GM12875 (cell line): ENCODE results near the gene ATF7.
"Not testable (repeated sequence)": the region's sequence is repeated elsewhere in the genome, so short reads cannot be mapped to it uniquely, and the experiment has no call there.

ENCODE experiments used
- H3K4me3 ChIP-seq: one replicate; pipeline ENCODE4 v1.5.1; 2011; ENCODE audit warnings: low read depth, low read length, control low read depth
- CTCF ChIP-seq: IDR thresholded peaks from 2 replicates; pipeline ENCODE4 v1.5.1; 2011; ENCODE audit warnings: low read depth, mild to moderate bottlenecking, control low read depth, inconsistent platforms, low read length, moderate library complexity, borderline replicate concordance; ENCODE audit not compliant: insufficient read depth

ATF7 gene

GRCh38 chr12:53560912-53561589 lies 65.1 kb downstream of the ATF7 start:
- TF ChIP-seq CTCF, result no peak
- H3K4me3 ChIP-seq, result no peak overlapping the region

GRCh38 chr12:53560351-53560750 lies 65.8 kb downstream of the ATF7 start:
- no peak for TF ChIP-seq CTCF
- H3K4me3 ChIP-seq, result no peak overlapping the region

DNA sequence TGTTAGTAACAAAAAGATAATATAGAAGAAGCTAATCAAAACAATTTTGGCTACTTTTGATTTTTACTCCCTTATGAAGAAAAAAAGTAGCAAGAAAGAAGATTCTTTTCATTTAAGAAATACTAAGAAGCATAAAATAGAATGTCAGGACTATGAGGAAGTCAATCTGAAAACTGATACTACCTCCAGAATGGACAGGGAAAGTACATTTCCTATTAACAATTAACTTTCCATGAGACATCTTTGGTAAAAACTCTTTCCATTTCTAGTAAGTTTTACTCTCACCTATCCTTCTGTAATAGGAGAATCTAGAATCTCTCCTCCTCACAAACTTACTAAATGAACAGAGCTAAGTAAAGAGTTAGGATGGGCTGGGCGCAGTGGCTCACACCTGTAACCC lies 67.6 kb downstream of the ATF7 start:
- TF ChIP-seq CTCF, result no peak
- H3K4me3 ChIP-seq, result no peak overlapping the region

DNA sequence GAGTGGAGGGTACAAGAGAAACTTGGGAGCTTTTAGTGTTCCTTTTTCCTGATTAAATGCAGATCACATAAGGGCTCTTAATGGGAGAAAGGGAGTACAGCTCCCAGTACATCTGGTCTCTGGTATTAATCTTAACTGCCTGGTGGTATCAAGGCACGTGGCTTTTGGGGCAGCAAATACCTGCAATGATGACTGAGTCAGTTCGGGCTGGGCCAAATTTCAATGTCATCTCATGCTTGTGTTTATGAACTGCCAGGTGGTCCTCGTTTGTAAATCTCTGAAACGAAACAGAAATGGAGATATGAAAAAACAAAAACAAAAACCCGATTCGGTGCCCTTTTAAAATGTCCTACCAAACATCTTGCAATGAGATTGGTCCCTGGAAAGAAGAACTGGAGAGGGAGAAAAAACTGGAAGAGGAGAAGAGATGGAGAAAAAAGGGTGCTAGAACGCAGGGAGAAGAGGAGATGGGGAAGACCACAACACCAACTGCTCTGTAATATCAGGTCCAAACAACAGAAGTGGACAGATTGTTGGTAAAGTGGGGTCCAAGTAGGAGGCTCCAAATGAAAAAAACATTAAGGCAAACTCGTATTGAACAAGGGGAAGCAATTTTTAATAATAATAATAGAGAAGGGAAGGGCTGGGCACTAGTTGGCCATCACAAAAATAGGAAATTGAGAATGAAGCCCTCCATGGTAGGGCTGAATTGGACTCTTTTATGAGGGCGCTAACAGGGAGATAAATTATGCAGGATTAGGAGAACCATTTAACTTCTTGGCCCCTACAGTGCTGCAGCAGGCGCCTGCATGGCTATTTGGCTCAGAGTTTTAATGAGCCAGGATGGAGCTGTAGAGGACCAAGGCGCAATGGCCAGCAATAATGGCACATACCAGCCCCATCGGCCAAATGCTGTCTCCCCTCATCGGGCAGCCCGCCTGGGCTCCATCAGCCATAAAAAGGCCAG lies 73.5 kb downstream of the ATF7 start:
- no peak overlapping the region for H3K4me3 ChIP-seq
- no peak for TF ChIP-seq CTCF

- no peak for TF ChIP-seq CTCF
- no peak overlapping the region for H3K4me3 ChIP-seq
Measured at GRCh38 chr12:53551889-53552291, 74.3 kb downstream of the ATF7 start.

GRCh38 chr12:53550595-53550994 lies 75.6 kb downstream of the ATF7 start:
- no peak overlapping the region for H3K4me3 ChIP-seq
- no peak for TF ChIP-seq CTCF

DNA sequence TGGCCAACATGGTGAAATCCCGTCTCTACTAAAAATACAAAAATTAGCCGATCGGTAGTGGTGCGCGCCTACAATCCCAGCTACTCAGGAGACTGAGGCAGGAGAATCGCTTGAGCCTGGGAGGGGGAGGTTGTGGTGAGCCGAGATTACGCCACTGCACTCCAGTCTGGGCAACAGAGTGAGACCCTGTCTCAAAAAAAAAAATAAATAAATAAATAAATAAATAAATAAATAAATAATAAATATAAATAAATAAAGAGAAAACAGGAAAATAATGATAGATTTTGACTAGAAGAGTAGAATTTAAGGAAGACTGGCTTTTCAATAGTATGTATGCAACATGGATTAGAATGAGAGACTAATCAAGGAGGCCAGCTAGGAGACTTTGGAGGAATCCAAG lies 76.1 kb downstream of the ATF7 start:
- not testable (repeated sequence) for H3K4me3 ChIP-seq

DNA sequence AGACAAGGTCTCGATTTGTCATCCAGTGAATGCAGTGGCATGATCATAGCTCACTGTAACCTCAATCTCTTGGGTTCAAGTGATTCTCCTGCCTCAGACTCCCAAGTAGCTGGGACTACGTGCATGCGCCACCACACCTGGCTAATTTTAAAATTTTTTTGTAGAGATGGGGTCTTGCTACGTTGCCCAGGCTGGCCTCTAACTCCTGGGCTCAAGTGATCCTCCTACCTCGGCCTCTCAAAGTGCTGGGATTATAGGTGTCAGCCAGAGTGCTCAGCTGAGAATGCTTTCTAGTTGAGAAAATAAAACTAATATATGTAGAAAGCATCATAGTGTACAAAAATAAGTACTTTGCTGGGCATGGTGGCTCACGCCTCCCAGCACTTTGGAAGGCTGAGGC lies 77.8 kb downstream of the ATF7 start:
- not testable (repeated sequence) for H3K4me3 ChIP-seq
